ENCODE measurements around the gene DCAF7.

Gene DCAF7

GRCh38 chr17:63525190-63525946, 24.9 kb upstream of the DCAF7 start:
- DNase-seq: no peak

- no peak for DNase-seq
Measured at GRCh38 chr17:63526861-63527260, 23.4 kb upstream of the DCAF7 start.

DNA sequence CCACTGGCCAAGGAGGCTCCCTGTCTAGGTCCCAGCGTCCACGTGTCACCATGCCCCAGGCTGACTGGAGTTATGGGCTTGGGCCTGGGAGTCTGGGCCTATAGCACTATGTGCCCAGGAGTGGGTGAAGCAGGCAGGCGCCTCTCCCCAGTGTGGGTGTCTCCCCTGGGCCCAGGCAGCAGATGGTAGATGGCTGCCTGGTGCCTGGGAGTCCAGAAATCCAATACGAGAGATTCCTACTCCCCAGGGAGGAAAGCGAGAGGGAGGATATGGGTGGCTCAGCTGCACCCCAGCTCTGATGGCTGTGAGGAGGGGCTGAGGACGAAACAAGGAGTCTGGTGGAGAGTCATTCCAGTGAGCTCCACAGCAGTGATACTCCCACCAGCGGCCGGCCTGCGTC, 22.1 kb upstream of the DCAF7 start:
- no peak for DNase-seq

- no peak for DNase-seq
Measured at GRCh38 chr17:63529711-63530556, 20.3 kb upstream of the DCAF7 start.

- DNase-seq: no peak
Measured at GRCh38 chr17:63530557-63531021, 19.7 kb upstream of the DCAF7 start.

DNA sequence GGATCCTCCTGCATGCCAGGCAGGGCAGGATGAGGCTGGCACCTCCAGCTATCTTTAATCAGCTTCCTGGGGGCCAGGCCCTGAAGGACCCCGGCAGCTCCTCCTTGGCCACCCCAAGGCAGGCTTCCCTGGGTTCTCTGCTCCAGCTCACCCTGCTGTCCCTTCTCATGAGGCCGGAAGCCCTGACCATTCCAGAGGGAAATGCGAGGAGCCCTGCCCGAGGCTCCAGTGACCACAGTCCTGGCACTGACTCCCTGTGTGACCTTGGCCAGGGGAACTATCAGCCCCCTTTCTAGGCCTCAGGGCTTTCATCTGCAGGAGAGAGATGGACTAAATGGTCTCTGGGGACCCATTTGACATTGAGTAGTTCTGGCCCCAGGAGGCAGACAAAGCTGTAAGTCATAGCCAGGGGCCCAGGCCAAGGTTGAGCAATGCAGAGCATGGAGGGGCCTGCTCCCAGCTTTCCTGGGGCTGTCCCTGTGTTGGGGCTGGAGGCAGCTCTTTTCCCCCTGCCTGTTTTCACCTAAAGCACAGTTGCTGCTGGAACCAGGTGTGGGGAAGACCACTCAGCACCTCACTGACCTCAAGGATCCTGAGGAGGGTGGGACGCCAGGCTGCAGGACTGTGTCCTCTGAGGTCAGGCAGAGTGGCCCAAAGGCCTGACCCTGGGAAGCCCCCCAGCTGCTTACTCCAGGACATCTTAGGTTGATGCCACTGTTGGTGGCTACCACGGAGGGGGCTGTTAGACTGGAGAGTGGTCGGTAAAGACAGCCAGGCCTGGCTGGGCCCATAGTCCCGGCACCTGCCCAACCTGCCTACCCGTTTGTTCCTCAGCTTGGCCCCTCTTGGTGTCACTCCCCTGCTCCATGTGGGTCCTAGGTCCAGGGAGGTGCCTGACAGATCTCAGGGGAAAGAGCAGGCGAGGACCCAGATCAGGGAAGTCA, 19.0 kb upstream of the DCAF7 start:
- DNase-seq: no peak

- no peak for DNase-seq
Measured at GRCh38 chr17:63533433-63534077, 16.7 kb upstream of the DCAF7 start.

DNA sequence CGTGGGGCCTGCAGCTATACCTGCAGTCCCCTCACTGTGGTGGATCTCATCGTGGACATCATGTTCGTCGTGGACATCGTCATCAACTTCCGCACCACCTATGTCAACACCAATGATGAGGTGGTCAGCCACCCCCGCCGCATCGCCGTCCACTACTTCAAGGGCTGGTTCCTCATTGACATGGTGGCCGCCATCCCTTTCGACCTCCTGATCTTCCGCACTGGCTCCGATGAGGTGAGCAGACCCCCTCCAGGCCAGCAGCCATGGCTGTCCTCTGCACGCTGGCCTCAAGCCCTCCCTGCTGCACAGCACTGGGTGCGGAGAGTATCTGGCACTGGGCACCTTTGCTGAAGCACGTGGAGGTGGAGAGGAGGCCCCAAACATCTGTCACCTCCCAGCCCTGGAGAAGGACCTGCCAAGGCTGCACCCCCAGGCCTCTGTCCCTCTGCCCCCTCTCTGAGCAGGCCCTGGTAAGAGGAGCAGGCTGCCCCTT, 16.2 kb upstream of the DCAF7 start:
- DNase-seq: no peak

- no peak for DNase-seq
Measured at GRCh38 chr17:63534816-63535455, 15.3 kb upstream of the DCAF7 start.

DNA sequence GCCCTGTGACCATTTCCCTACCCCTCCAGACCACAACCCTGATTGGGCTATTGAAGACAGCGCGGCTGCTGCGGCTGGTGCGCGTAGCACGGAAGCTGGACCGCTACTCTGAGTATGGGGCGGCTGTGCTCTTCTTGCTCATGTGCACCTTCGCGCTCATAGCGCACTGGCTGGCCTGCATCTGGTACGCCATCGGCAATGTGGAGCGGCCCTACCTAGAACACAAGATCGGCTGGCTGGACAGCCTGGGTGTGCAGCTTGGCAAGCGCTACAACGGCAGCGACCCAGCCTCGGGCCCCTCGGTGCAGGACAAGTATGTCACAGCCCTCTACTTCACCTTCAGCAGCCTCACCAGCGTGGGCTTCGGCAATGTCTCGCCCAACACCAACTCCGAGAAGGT, 14.6 kb upstream of the DCAF7 start:
- no peak for DNase-seq

DNA sequence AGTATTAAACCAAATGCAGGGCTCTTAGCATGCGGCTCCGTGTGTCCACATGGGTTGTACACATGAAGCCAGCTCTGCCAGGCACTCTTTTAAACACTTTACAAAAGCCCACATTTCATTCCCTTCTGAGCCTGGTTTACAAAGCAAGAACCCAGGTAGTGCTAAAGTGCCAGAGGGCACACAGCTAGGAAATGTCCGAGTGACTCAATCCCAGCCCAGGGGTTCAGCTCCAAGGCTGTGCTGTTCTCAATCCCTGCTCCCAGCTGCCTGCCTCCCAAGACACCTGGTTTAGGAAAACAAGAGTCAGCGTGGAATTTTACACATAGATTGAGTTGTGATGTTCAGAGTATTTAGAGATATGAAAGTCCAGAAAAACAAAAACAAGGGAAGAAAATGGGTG, 13.3 kb upstream of the DCAF7 start:
- no peak for DNase-seq

DNA sequence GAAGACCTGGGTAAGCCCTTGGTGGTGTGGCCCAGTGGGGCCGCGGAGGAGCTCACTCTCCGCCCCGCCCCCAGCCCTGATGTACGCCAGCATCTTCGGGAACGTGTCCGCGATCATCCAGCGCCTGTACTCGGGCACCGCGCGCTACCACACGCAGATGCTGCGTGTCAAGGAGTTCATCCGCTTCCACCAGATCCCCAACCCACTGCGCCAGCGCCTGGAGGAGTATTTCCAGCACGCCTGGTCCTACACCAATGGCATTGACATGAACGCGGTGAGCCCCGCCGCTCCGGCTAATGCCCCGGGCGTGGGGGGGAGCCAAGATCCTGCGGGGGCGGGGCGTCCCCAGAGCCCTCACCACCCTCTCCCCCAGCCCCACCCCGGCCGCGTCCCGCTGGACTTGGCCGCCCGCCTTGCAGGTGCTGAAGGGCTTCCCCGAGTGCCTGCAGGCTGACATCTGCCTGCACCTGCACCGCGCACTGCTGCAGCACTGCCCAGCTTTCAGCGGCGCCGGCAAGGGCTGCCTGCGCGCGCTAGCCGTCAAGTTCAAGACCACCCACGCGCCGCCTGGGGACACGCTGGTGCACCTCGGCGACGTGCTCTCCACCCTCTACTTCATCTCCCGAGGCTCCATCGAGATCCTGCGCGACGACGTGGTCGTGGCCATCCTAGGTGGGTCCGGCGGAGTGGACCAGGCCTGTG, 12.1 kb upstream of the DCAF7 start:
- DNase-seq: no peak

- DNase-seq: no peak
Measured at GRCh38 chr17:63538693-63539595, 11.3 kb upstream of the DCAF7 start.

DNA sequence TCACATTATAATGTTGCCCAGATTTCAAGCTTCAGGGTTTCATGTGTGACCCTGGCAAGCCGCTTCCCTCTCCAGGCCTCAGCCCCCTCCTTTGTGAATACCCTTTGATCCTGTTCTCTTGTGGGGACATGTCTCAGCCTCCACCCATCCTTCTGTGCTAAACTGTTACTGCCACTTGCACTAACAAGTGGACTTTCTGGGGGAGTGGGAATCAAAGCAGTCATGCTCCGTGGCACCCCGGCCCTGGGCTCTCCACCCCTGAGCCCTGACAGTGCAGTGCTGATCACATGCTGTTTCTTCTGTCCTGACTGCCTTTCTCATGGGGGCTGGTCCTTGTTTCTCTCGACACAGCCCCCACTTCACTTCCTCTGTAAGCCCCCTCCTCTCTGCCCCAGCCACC, 9.7 kb upstream of the DCAF7 start:
- no peak for DNase-seq

GRCh38 chr17:63542218-63542545, 8.1 kb upstream of the DCAF7 start:
- no peak for DNase-seq

DNA sequence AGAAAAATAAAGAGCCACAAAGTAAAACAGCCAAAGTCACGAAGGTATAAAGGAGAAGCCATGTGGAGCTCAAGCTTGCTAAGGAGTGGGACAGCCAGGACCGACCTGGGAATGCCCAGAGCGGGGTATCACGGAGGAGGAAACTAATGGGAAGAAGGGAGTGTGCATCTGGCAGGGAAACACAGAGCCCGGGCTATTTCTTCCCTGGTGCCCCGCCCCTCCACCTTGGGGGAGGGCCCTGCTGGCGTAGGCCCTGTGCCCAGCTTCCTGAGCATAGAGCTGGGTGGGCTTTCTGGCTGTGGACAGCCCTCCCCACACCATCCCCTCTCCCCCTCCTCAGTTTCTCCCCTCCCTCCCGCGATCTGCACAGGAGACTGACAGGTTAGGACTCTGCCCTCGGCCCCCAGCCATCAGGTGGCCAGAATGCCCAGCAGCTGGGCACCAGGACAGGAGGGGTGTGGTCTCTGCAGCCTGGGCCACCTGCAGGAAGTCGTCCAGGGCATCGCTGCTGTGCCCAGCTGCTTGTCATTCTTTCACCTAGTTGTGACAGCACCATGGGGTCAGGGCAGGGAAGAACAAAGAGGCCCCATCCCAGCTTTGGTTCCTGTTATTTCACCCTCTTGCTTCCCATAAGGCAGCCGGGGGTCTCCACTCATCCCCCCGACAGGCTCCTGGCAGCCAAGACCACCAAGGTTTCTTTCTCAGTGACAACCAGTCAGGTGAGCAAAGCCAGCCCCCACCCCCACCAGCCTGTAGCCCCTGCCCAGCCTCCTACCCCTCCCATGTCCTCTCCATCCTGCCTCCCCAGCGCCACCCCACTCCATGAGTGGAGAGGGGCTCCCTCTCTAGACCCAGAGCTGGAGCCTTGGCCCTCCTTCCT, 7.1 kb upstream of the DCAF7 start:
- DNase-seq: no peak

DNA sequence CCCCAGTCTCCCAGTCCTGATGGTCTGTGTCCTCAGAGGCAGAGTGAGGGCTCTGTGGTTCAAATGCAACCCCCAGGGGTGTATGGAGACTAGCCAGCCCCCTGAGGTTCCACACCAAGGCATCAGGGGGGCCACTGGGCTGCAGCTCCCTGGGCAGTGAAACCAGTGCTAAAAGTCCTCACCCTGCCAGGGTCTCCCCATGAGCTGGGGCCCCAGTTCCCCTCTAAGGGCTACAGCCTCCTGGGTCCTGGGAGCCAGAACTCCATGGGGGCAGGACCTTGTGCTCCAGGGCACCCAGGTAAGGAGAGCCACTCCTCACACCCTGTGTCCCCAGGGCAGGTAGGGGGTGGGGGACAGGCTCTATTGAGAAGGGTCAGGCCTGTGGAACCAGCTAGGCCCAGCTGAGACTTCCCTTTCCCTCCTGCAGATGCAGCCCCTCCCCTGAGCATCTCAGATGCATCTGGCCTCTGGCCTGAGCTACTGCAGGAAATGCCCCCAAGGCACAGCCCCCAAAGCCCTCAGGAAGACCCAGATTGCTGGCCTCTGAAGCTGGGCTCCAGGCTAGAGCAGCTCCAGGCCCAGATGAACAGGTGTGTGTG, 6.4 kb upstream of the DCAF7 start:
- DNase-seq: no peak

DNA sequence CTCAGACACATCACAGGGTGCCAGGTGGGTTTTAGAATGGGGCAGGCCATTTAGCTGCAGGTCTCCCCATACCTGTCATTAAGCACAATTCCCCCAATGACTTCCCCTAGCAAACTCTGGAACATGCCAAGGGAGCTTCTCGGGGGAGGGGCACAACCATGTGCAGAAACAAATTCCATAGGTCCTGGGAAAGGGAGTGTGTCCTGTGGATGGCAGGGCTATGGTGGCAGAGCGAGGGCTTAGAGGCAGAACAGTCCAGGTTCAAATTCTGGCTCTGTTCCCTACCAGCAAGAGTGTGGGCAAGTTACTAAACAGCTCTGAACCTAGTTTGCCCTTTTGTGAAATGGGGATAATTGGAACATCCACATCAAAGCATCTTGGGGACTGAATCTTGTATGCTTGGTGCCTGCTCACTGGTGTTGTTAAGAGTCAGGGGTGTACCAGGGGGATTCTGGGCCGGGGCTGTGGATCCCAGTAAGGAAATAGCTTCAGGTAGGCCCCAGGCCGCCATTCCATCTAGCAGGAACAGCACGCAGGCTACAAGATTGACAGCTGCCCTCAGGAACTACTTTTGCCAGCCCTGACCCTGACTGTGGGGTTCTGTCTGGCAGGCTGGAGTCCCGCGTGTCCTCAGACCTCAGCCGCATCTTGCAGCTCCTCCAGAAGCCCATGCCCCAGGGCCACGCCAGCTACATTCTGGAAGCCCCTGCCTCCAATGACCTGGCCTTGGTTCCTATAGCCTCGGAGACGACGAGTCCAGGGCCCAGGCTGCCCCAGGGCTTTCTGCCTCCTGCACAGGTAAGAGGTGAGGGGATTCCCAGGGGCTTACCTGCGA, 5.6 kb upstream of the DCAF7 start:
- DNase-seq: no peak
